Measurements from ENCODE around the gene GIT1.

- no peak for TF ChIP-seq CTCF (IDR thresholded peaks at IDR 0.05; ENCODE audit: low read depth, low read length)
- no peak for TF ChIP-seq POLR2A (IDR thresholded peaks at IDR 0.05; ENCODE audit: extremely low read depth, insufficient read length)
- TF ChIP-seq MYC (IDR thresholded peaks at IDR 0.05; ENCODE audit: low read depth, low read length) = no peak
Measured at GRCh38 chr17:29628644-29629043, 39.2 kb upstream of the GIT1 start.

All from NB4 (cell line).